GM12872 (cell line): ENCODE measurements around the gene PCDH9.

Experiments
- CTCF ChIP-seq: IDR thresholded peaks from 3 replicates; pipeline ENCODE4 v1.5.1; 2011; ENCODE audit warnings: low read depth, mild to moderate bottlenecking, low read length, moderate library complexity; ENCODE audit not compliant: insufficient read depth

PCDH9 gene

GRCh38 chr13:67229481-67230403 lies at the start of gene PCDH9:
Gene PCDH9 (minus strand): TSS chr13:67230336. CDS start chr13:67228440, 1,896 bp downstream.
- no peak for TF ChIP-seq CTCF

GRCh38 chr13:67278235-67278634 lies 48.1 kb upstream of the PCDH9 start:
- TF ChIP-seq CTCF = no peak

- TF ChIP-seq CTCF = no peak
These were observed 47.4 kb upstream of the PCDH9 start for GRCh38 chr13:67277581-67277980.

GRCh38 chr13:67275351-67275960 lies 45.3 kb upstream of the PCDH9 start:
- no peak for TF ChIP-seq CTCF

GRCh38 chr13:67273001-67273400 lies 42.9 kb upstream of the PCDH9 start:
- no peak for TF ChIP-seq CTCF

GRCh38 chr13:67267136-67267535 lies 37.0 kb upstream of the PCDH9 start:
- no peak for TF ChIP-seq CTCF

GRCh38 chr13:67259208-67259607 lies 29.1 kb upstream of the PCDH9 start:
- no peak for TF ChIP-seq CTCF
